Endothelial cell of umbilical vein (primary cell): ENCODE measurements around the gene PCLO.

Experiments used
- CTCF ChIP-seq, 2 donors: IDR thresholded peaks; 1 replicate in 1 of 2; 2 replicates in 1 of 2; pipeline ENCODE4 v1.5.1; 2011; ENCODE audit warnings: low read length in 2 of 2, mild to moderate bottlenecking in 2 of 2, moderate library complexity in 2 of 2, control low read depth in 1 of 2, inconsistent platforms in 1 of 2, low read depth in 1 of 2; ENCODE audit not compliant: insufficient read depth in 1 of 2; ENCODE audit errors: extremely low read depth in 1 of 2
- EZH2 ChIP-seq: IDR thresholded peaks from 2 replicates; pipeline ENCODE4 v1.6.1; 2012; ENCODE audit warnings: borderline replicate concordance, low read depth, mild to moderate bottlenecking, moderate library complexity, low read length, inconsistent platforms; ENCODE audit not compliant: severe bottlenecking
- FOS ChIP-seq: IDR thresholded peaks from 2 replicates; pipeline ENCODE4 v1.6.1; 2011; ENCODE audit warnings: mild to moderate bottlenecking, low read length, moderate library complexity, borderline replicate concordance; ENCODE audit not compliant: insufficient read depth
- GATA2 ChIP-seq: IDR thresholded peaks from 2 replicates; pipeline ENCODE4 v1.7.0; 2011; ENCODE audit warnings: low read depth, mild to moderate bottlenecking, moderate library complexity, mixed read lengths, low read length; ENCODE audit not compliant: insufficient read length, insufficient read depth
- JUN ChIP-seq: IDR thresholded peaks from 2 replicates; pipeline ENCODE4 v1.6.1; 2011; ENCODE audit warnings: borderline replicate concordance, low read depth; ENCODE audit not compliant: insufficient read length, insufficient read depth
- MAX ChIP-seq: IDR thresholded peaks from 2 replicates; pipeline ENCODE4 v1.6.1; 2011; ENCODE audit not compliant: insufficient read depth, insufficient read length
- MYC ChIP-seq: IDR thresholded peaks from one replicate; pipeline ENCODE4 v1.6.1; 2011; ENCODE audit warnings: mild to moderate bottlenecking, low read depth, low read length
- POLR2A ChIP-seq: IDR thresholded peaks from 2 replicates; pipeline ENCODE4 v1.6.1; 2012; ENCODE audit warnings: low read depth, mild to moderate bottlenecking, control low read depth, low read length
- POLR2AphosphoS5 ChIP-seq: IDR thresholded peaks from 2 replicates; pipeline ENCODE4 v1.6.1; 2012; ENCODE audit warnings: low read depth, mild to moderate bottlenecking, control low read depth, low read length, moderate library complexity; ENCODE audit not compliant: insufficient read depth

GRCh38 chr7:83040484-83040883, 122.2 kb downstream of the PCLO start:
- TF ChIP-seq EZH2 (no peak), POLR2A (no peak), CTCF (IDR thresholded peaks at IDR 0.05; ENCODE audit: extremely low read depth in 1 of 2, insufficient read depth in 1 of 2, low read depth in 1 of 2, low read length in 2 of 2) (no peak), POLR2AphosphoS5 (no peak), GATA2 (no peak), JUN (no peak), FOS (no peak), MAX (no peak), MYC (no peak)
